ENCODE measurements around the gene GPX4.

- no peak for TF ChIP-seq POLR2A (IDR thresholded peaks at IDR 0.05)
- TF ChIP-seq CTCF (IDR thresholded peaks at IDR 0.05): no peak
- TF ChIP-seq POLR2AphosphoS5 (IDR thresholded peaks at IDR 0.05): no peak
These were observed 39.7 kb upstream of the GPX4 start for GRCh38 chr19:1063909-1064660.

All from stomach (tissue), 4 donors.